ENCODE measurements around the gene IRF2.
"Not testable (repeated sequence)": the region's sequence is repeated elsewhere in the genome, so short reads cannot be mapped to it uniquely, and the experiment has no call there.

The IRF2 gene

DNA sequence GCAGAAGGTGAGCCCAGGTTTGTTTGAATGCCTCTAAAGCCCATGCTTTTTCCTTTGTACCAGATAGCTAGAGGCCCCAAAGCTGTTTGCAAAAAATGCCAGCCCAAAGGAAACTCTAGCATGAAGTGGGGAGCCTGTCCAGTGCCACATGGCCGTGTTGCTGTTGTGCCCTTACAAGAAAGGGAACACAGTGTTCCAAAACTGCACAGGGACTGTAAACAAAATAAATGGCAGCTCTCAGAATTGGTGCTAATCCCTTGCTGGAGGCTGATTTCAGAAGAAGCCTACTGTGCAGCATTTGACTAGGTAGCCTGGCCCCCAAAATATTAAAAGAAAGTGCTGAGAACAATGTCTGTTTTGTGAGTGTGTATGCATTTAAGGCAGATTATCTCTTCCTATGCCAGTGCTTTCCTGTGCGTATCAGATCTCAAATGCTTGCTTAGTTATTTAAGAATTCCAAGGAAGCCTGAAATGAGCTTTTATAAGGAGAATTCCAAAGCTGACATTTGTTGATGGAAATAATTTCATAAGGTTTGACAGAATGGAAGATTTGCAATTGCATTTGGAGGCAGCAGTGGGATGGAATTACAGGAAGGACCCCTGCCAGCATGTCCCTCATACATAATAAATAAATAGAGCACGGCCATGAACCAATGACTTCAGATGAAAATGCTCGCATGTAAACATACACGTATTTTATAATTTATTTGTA is 115.7 kb downstream of the IRF2 start:
- no peak for DNase-seq

DNA sequence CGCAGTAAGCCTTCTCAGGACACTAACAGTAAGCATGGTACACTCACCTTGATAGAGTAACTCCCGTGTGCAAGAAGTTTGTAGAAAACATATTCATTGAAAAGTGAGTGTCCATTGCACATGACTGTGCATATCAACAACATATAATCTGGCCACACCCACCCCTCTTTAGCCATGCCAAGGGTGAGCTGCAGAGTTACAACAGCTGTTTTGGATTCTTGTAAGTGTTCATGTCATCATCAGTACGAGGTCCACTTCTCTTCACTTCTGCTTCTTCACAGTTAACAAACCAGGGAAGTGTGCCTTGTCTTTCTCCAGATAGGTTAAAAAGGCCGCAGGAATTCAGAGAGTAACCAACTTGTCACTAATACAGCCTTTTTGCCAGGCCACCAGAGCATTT is 116.6 kb downstream of the IRF2 start:
- no peak for DNase-seq

DNA sequence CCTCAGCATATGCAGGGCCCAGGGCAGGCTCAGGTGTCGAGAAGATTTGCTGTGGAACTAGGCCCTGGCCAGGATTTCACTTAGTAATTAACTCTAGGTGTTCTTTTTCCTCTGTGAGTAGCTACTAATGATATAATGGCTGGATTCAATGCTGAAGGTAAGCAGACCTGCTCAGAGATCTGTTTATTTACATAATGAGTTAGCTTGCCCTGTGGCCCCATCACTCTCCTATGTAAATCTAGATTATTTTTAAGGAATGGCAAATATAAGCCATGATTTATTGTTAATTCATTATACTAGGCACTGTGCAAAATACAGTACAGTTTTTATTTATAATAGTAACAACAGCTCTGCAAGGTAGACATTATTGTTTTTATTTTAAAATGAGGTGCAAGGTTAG is 117.2 kb downstream of the IRF2 start:
- DNase-seq = no peak

DNA sequence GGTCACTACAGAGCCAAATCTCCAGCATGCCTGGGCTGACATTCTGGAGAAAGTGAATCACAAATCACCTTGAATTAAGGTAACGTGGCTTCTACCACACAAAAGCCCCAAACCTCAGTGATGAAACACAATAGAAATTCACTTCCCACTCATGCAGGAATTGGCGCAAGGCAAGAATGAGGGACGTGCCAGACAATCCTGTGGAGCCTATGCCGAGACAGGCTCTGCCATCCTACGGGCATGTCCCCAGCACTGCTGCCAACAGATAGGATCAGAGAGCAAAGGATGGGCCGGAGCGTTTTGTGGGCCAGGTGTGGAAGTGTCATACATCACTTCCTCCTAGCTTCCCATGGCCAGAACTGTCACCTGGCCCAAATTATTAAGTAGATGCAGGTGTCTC is 118.0 kb downstream of the IRF2 start:
- no peak for DNase-seq

DNA sequence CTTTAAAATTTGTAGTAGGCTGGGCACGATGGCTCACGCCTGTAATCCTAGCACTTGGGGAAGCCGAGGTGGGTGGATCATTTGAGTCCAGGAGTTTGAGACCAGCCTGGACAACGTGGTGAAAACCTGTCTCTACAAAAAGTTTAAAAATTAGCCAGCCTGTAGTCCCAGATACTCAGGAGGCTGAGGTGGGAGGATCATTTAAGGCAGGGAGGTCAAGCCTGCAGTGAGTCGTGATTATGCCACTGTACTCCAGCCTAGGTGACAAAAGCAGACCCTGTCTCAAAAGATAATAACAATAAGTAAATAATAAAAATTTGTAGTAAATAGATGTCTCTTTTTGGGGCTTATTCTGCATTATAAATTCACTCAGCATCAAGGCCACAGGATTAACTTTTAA is 118.5 kb downstream of the IRF2 start:
- DNase-seq = no peak

DNA sequence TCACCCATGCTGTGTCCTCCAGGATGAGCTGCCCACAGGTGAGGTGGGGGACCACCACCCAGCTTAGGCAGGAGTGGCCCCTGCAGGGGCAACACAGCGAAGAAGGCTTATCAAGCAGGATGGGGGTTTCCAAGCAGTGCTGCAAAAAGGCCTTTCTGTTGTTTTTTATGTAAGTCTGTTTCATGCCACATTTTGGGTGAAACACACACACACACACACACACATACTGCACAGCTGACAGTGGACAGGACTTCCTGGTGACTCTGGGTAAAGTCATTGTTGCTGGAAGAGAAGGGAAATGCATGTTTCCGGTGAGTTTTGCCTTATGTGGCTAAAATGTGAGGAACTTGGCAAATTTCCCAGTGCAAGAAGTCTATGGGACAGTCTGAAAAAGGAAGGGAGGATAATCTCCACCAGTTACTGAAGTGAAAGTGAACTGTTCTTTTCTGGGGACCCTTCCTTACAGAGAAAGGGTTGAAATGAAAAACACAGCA is 119.2 kb downstream of the IRF2 start:
- no peak for DNase-seq

DNA sequence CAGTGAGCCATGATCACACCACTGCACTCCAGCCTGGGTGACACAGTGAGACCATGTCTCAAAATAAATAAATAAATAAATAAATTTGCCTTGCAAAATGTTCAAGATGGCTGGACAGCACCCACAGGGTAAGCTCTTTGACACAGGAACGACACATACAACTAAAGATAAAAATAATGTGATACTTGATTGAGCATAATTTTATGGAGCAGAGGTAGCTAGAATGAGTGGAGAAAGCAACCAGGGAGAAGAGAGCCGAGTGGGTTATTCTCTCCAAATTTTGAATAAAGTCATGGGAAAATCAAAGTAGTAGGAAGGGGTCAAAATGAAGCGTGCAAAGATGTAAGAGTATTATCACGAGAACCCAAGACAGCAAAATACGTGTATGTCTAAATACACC is 121.5 kb downstream of the IRF2 start:
- DNase-seq = no peak

DNA sequence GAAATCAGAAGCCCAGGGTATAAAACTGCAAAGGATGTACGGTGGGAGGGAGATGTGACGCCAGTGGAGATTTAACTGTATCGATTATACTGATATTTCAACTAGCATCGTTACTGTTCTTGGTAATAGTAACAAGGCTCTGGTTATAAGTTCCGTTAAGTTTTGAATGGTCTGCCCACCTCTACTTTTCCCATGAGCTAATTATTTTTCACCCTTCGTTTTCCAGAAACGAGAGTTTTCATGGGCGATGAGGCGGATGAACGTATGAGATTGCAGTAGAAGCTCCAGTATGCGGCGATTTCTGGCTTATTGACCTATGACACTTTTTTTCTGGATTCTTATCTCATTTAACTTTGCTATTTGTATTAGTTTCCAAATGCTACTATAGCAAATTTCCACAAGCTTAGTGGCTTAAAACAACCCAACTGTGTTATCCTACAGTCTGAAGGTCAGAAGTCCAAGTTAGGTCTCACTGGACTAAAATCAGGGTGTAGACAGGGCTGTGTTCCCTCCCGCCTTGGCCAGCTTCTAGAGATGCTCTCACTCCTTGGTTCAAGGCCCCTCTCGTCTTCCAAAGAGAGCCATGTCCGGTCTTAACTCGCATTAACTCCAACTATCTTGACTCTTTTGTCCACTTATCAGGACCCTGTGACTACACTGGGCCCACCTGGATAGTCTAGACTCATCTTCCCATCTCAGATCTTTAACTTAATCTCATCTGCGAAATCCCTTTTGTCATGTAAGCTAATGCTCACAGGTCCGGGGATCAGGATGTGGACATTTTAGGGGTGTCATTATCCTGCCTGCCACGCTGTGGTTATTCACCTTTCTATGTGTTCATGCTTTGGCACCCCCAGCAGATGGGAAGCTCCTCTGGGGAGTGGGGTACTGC is 122.5 kb downstream of the IRF2 start:
- no peak for DNase-seq

DNA sequence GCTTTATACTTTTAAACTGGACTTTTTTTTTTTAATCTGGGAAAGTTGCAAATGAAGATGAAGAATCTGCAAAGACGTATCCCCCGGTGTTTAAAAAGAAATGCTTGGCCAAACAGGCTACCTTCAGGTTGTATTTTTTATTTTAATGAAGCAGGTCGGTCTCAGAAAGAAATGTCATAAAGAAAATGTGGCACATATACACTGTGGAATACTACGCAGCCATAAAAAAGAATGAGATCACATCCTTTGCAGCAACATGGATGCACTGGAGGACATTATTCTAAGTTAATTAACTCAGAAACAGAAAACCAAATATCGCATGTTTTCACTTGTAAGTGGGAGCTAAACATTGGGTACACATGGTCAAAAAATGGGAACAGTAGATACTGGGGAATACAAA is 123.4 kb downstream of the IRF2 start:
- DNase-seq = no peak

DNA sequence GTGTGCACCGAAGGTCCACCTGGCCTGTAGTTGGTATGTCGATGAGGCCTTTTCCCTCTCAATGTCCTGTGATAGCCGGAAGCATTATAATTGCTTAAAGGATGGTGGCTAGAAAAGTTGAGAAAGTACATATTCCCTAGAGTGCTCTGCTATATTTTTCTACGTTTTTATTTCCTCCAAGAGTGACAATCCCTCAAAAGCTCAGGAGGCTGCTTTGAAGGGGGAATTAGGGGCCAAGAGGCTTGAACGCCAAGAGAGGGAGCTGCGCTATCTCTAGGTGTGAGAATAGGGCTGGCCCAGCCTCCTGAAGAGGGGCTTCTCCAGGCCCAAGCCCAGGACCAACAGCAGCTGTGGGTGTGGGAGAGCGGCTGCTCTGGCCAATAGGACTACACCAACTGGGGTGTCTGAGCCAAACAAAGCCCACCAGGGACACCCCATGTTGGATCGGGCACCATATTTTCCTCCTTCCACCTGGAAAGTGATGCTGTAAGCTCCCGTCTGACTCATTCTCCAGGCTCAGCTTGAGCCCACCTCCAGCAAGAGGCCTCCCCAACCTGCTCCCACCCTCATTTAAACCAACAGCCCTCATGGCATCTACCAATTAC is 124.0 kb downstream of the IRF2 start:
- DNase-seq = no peak

DNA sequence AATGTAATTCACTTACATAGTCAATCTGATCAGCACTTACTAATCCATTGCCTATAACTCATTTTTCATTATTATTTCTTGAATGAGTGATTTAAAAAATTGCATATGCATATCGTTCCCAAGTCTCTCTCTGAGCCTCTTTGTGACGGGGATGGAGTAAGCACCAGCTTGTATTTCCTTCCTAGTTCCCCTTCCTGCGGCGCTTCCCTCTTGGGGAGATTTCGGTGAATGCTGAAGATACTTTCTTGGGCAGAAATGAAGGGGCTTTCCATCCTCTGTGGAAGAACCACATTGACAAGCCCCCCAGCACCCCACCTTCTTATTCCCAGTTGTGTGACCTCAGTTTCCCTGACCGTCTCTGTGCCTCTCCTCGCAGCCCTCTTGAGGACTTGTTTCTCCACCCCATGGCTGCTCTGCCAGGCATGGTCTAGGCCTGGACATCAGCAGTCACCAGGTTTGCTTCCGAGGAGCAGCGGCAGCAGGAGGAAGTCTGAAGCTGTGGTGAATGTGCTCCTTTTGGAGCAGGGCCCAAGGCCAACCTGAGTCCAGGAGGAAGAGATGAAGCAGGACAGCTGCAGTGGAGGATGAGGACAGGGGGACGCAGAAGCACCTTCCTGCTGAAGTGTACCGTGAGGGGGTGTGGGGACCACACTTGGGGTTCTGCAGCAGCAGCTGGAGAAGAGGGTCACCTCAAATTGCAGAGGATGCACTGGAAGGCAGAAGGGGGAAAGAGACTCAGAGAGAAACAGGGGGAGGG is 124.9 kb downstream of the IRF2 start:
- DNase-seq = no peak

DNA sequence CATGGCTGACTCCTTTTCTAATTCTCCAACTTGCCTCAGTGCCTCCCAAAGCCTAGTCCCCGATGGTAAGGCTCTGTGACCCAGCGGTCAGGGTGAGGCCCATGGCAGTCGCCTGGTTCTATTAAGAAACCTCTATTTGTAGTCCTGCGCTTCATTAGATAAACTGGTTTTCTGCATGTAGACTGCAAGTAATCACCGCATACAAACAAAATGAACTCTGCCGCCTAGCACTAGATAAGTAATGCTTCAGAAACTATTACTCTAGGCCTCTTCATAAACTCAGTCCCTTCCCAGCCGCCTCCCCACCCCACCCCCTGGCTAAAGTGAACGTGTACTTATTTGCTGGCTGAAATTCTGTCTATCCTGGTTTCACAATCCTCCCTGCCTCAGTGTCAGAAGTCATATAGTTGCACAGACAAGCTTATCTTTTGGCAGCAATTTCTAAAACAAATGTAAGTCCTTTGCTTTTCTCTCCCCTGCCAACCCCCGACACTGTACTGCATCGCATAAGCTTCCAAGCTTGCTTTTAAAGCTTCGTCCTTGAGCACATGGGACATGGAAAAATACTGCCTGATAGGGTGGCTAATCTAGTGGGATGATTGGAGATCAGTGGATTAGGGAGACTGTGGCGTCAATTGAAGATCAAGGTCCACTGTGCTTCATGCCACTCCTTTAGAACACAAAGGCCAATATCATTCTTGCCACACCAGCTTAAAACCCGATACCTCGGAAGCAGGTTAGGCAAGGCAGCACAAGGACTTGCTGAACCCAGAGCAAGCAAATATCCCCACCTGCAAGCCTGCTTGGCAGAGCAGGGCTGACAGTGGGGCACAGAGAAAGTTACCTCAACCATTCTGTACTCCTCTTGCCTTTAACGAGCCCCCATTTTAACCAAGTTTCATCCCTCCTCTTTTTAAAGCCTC is 125.8 kb downstream of the IRF2 start:
- no peak for DNase-seq

DNA sequence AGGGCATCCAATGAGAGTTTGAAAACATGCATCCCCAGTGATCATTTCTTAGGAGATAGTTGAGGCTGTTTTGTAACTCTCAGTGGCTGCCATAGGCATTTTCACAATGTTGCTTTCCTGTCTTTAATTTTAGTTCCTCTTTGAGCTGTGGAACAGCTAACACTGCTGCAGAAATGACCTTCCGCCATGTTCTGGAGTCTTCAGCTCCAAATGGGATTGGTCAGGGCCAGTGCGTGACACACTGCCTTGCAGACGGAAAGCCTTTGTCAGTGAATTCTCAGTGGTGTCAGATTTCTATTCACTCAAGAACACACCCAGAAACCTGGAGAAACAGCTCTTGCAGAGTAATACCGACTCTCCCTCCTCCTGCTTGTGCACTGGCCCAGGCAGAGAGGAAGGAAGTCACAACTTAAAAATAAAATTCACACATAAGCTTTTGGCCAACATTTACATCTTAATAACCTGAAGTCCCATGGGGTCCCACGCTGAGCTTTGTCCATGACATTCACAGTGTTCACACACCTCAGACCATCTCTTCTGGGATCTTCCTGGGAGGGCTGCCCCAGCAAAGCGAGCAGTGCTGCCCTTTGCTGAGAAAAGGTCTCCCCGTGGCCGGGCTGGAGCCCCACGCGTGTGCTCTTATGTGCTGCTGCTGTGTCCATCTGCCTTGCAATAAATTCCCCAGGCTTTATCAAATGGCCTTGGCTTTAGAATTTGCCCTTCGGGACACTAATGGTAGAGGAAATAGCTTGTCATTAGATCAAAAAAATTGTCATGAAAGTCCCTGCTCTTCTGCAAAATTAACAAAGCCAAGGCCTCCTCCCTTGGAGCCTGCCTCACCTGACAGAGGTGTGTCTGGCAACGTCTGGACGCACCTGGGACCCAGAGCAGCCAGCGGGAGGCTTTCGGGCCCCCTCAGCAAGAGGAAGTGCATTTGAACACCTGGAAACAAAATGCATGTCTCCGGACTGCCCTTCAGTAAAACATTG is 126.8 kb downstream of the IRF2 start:
- no peak for DNase-seq

DNA sequence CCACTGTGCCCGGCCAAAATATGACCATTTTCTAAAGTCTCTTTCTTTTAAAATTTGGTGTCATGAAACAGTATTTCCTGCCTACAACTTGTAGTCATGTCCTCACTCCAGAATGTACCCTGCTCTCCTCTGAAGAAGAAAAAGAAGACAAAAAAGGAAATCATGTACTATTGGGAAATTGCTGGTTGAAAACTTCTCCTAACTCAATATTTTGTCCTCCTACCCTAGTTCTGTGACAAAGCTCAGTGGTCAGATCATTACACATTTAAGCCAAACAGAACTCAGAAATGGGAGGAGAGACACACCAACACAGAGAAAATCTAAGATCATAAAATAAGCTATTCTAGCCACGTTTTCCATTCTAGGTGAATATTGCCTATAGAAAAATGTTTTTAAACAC is 127.7 kb downstream of the IRF2 start:
- no peak for DNase-seq

DNA sequence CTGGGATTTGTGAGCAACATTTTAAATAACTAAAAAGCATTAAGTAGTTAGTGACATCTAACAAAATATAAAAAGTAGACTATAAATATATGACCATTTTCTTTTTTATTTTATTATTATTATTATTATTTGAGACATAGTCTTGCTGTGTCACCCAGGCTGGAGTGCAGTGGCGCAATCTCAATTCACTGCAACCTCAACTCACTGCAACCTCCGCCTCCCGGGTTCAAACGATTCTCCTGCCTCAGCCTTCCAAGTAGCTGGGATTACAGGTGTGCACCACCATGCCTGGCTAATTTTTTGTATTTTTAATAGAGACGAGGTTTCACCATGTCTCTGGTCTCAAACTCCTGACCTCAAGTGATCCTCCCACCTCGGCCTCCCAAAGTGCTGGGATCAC is 128.1 kb downstream of the IRF2 start:
- DNase-seq = not testable (repeated sequence)

DNA sequence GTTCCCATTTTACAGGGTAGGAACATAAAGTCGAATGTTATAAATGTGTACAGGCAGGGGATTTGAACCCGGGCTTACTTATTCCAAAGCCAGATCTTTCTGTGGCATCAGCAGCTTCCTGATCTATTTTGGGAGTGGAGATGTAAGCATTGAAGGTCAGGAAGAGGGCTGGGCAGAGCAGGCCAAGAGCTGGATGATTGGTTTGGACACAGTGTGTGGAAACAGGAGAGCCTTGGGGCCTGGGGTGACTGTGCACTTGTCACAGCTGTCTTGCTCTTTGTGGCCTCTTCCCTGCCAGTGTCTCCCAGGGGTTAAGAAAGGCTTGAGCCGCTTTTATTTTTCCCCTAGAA is 128.8 kb downstream of the IRF2 start:
- DNase-seq = no peak

DNA sequence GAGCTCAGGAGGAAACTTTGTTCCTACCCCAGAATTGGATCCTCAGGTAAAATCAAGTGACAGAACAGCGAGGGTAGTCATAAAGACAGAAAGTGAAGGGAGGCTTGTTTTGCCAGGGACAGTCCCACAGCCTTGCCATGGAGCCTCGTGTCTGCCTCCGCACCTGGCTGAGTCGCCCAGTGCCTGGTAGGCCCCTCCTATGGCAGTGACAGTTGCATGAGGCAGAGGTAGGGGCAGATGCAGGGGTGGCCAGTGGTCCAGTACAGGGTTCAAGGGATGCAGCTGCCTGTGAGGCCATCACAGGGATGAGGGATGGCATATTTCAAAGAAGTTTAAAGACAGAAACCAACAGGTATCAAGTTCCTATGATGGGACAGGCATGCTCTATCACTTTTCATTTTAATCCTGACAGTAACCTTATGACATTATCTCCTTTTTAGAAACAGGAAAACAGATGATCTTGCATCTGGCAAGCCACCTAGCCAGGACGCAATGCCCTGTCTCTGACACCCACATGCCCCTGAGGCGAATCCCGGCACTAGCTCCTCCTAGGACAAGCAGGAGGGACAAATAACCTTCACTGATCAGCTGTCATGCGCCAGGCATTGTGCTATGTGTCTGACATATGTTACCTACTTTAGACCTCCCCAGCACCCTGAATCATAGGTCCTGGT is 129.3 kb downstream of the IRF2 start:
- no peak for DNase-seq

DNA sequence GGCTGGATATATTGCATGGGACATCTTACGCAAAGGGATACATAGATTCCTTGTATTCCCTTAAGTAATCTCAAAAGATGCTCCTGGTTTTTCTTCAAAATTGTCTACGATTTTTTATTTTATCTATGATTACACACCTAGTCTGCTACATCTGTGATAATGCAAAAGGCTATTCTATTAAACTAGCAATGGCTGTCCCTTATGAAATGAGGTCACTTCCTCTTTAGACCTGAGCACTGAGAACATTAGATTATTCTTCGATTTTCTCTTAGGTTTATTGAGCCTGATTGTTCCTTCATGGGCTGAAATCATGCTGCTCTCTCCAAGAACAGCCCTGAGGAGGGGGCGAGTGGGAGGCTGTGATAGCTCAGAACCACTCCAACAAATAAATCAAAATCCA is 129.9 kb downstream of the IRF2 start:
- DNase-seq = no peak

DNA sequence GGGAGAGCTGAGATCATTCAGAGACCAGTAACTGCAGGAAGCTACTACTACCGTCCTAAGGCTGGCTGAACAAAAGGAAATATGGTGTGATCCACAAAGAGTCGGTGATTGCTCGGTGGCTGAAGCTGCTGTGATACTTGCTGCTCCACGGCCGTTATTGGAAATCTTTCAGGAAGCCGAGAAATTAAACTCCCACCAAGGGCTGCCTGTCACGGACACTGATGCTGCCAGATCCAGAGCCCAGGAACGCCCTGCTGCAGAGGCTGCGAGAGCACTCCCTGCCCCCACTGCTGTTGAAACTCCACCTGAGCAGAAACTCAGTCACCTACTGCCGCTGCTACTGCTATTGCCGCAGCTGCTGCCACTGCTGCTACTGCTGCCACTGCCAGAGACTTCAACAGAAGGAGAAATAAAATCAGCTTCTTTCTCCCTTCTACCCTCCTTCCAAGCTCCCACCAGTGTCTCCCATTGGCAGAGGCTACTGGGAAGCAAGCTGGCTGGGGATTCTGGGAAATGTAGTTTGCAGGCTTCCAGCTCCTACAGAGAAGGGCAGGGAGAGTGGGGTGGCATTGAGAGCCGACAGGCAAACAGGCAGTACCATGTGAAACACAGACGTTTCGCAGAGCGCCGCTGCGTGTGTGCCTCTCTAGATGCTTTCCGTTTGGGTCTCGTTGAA is 130.7 kb downstream of the IRF2 start:
- DNase-seq = peak; percentile 45

DNA sequence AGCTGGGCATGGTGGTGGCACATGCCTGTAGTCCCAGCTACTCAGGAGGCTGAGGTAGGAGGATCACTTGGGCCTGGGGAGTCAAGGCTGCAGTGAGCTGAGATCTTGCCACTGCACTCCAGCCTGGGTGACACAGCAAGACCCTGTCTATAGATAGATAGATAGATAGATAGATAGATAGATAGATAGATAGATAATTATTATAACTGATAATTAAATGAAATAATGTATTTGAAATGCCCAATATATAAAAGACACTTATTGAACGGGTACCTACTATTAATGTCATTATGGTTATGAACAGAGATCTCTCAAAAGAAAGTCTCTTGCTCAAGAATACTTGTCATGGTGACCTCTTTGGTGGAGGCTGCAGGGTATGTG is 131.5 kb downstream of the IRF2 start:
- DNase-seq = not testable (repeated sequence)
